SHP77 (cell line): ENCODE results near the gene WFDC12.

Source experiments
- DNase-seq, 2 experiments: peaks; one replicate each; lab custom pipeline; 2025; lab: John Stamatoyannopoulos, UW

The WFDC12 gene

GRCh38 chr20:45090481-45090880, 33.8 kb downstream of the WFDC12 start:
- no peak for DNase-seq

GRCh38 chr20:45088247-45088646, 36.0 kb downstream of the WFDC12 start:
- DNase-seq: no peak

- DNase-seq: no peak
These were observed 36.5 kb downstream of the WFDC12 start for GRCh38 chr20:45087814-45088213.

- no peak for DNase-seq
These were observed 37.0 kb downstream of the WFDC12 start for GRCh38 chr20:45087097-45087790.

- DNase-seq: no peak
These were observed 38.4 kb downstream of the WFDC12 start for GRCh38 chr20:45085867-45086266.

- DNase-seq: no peak
These were observed 39.0 kb downstream of the WFDC12 start for GRCh38 chr20:45085289-45085688.

GRCh38 chr20:45083127-45083526, 41.1 kb downstream of the WFDC12 start:
- DNase-seq: no peak

- no peak for DNase-seq
These were observed 41.8 kb downstream of the WFDC12 start for GRCh38 chr20:45082468-45082867.

- DNase-seq: no peak
These were observed 43.2 kb downstream of the WFDC12 start for GRCh38 chr20:45080867-45081624.

- DNase-seq: no peak
These were observed 46.7 kb downstream of the WFDC12 start for GRCh38 chr20:45077559-45077958.
